GM12874 (cell line): ENCODE results near the gene XRCC4.

Experiments
- CTCF ChIP-seq: IDR thresholded peaks from 2 replicates; pipeline ENCODE4 v1.5.1; 2011; ENCODE audit warnings: low read depth, mild to moderate bottlenecking, control low read depth, low read length, moderate library complexity; ENCODE audit not compliant: insufficient read depth

Gene XRCC4

GRCh38 chr5:83093692-83094091 lies 16.3 kb downstream of the XRCC4 start:
- no peak for TF ChIP-seq CTCF

GRCh38 chr5:83095163-83095956 lies 18.0 kb downstream of the XRCC4 start:
- TF ChIP-seq CTCF = no peak

- TF ChIP-seq CTCF = no peak
Measured at GRCh38 chr5:83095957-83096539, 18.7 kb downstream of the XRCC4 start.

GRCh38 chr5:83096660-83097339 lies 19.5 kb downstream of the XRCC4 start:
- no peak for TF ChIP-seq CTCF

- no peak for TF ChIP-seq CTCF
Measured at GRCh38 chr5:83097689-83098231, 20.4 kb downstream of the XRCC4 start.

- no peak for TF ChIP-seq CTCF
Measured at GRCh38 chr5:83099001-83099400, 21.7 kb downstream of the XRCC4 start.

- TF ChIP-seq CTCF = no peak
Measured at GRCh38 chr5:83099445-83099844, 22.1 kb downstream of the XRCC4 start.
